Measurements from ENCODE around the gene TSPAN4. TPM values are rescaled to one million over a fixed set of nuclear protein-coding genes. Genes with fewer than 3 reads are reported as not detected.

Gene TSPAN4
- total RNA-seq, 2 experiments from 2014 or later: 4.4 to 4.5 TPM

DNA sequence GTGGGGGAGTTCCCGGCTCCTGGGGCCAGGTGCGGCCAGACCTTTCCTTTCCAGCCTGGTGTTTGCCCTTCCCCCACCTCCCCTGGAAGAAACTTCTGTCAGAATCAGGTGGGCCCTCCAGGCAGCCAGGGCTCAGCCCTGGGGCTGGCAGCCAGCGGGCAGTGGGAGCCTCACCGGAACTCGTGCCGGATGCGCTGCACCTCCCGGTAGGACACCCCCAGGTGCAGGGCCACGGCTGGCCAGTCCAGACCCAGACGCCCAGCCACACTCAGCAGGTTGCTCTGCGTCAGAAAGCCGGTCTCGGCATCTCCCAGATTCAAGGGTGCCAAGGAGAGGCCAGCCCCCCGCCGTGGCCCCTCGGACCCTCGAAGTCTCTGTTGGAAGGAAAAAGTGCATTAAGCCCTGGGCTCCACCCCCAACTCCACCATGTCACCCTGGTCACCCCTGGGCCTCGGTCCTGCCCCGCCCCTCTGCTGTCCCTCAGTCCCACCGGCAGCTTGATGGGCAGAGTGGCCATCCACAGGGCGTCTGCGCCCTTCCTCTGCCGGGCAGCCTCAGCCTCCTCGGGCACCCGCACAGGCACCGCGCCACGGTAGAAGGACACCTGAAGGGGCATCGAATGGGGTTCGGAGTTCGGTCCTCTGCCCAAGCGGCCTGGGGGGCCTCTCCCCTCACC is 42.9 kb upstream of the TSPAN4 start:
- H3K27ac Mint-ChIP-seq: no peak overlapping the region
- no peaks in the 10 kb centered on the region for H3K27me3 Mint-ChIP-seq
- peaks cover 40% of the 10 kb centered on the region for H3K4me1 Mint-ChIP-seq
- no peak overlapping the region for H3K4me3 Mint-ChIP-seq
- ChIA-PET POLR2A (no interaction called here), CTCF (no interaction called here)
- H3K36me3 Mint-ChIP-seq (ENCODE audit: low read depth): peaks cover 21% of the 10 kb centered on the region
- DNase-seq: no peak
- no peaks in the 10 kb centered on the region for H3K9me3 Mint-ChIP-seq

DNA sequence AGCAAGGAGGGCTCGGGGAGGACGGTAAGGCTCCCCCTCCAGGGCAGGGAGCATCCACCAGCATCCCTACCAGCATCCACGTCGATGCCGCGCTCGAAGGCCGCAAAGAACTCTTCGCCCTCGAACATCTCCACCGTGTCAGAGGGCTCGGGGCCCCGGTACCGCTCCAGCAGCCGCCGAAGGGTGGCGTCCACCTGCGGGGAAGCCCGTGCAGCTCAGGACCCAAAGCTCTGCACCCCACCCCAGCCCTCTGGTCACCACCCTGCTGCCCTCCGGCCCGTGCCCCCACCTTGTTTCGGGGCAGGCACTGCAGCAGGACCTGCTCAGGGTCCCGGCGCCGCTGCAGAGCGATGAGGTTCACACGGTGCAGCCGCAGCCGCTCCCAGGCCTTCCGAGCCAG is 42.2 kb upstream of the TSPAN4 start:
- CTCF ChIA-PET: no interaction called here
- Mint-ChIP-seq H3K4me3 (no peak overlapping the region), H3K27me3 (no peaks in the 10 kb centered on the region), H3K27ac (no peak overlapping the region), H3K4me1 (peaks cover 36% of the 10 kb centered on the region), H3K36me3 (ENCODE audit: low read depth) (peaks cover 21% of the 10 kb centered on the region), H3K9me3 (no peaks in the 10 kb centered on the region)
- POLR2A ChIA-PET: no interaction called here
- no peak for DNase-seq

DNA sequence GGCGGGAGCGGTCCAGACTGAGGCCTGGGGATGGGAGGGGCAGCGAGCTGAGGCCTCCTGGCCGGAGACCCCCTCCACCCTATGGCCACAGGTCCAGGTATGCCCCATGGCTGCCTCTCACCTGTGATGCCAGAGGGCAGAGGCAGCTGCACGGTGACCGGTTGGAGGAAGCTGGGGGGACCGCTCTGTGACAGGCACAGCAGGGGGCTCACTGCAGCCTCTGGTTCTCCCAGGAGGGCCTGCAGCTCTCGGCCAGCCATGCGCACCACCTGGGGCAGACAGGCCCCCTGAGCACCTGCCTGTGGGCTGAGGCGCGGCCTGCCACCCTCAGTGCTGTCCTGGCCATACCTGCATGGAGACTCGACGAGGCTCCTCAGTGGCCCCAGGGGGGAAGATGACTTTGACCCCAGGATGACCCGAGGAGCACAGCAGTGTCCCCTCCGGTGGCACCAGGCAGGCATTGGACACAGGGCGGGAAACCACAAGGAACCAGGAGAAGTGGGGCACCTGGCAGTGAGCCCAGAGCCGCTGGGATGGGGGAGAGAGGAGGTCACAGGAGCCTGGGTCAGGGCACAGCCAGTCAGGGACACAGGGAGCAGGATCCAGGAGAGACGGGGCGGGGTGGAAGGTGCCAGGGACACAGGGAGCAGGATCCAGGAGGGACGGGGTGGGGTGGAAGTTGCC is 41.4 kb upstream of the TSPAN4 start:
- no peaks in the 10 kb centered on the region for H3K27me3 Mint-ChIP-seq
- peaks cover 18% of the 10 kb centered on the region for H3K36me3 Mint-ChIP-seq (ENCODE audit: low read depth)
- no peak overlapping the region for H3K4me3 Mint-ChIP-seq
- H3K4me1 Mint-ChIP-seq: peaks cover 37% of the 10 kb centered on the region
- no peak for DNase-seq
- no peaks in the 10 kb centered on the region for H3K9me3 Mint-ChIP-seq
- H3K27ac Mint-ChIP-seq: no peak overlapping the region
- CTCF ChIA-PET: no interaction called here
- POLR2A ChIA-PET: interaction anchor here (1.3 kb wide), 1 partner anchor 19 kb away, joined by 3 read pairs; no protein-coding TSS in a partner anchor

DNA sequence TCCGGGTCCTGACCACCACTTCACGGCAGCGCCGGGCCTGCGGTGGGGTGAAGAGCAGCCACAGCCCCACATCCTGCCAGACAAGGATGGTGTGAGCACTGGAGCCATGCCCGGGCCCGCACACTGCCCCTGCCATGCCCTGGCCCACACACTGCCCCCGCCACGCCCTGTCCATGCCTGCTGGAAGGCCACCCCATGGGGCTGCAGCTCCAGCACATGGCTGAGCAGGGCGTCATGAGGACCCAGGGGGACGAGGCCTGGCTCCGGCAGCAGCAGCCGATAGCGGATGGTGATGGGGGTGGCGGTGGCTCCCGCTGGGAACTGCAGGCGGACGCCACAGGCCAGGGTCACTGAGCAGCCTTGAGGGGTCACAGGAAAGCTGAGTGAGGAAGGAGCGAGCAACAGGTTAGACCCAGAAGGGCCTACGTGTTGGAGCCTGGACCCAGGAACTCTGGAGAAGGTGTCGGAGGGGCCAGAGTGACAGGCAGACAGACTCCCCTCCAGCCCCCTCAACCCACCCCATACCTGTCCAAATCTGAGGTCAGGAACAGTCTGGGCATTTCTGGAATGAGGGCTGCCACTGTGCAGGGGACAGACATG is 40.5 kb upstream of the TSPAN4 start:
- ChIA-PET CTCF (no interaction called here), POLR2A (interaction anchor here (1.3 kb wide), 1 partner anchor 18 kb away, joined by 3 read pairs; no protein-coding TSS in a partner anchor)
- Mint-ChIP-seq H3K27ac (no peak overlapping the region), H3K36me3 (ENCODE audit: low read depth) (peaks cover 18% of the 10 kb centered on the region), H3K9me3 (no peaks in the 10 kb centered on the region), H3K4me1 (peaks cover 32% of the 10 kb centered on the region), H3K27me3 (no peaks in the 10 kb centered on the region), H3K4me3 (no peak overlapping the region)
- no peak for DNase-seq

DNA sequence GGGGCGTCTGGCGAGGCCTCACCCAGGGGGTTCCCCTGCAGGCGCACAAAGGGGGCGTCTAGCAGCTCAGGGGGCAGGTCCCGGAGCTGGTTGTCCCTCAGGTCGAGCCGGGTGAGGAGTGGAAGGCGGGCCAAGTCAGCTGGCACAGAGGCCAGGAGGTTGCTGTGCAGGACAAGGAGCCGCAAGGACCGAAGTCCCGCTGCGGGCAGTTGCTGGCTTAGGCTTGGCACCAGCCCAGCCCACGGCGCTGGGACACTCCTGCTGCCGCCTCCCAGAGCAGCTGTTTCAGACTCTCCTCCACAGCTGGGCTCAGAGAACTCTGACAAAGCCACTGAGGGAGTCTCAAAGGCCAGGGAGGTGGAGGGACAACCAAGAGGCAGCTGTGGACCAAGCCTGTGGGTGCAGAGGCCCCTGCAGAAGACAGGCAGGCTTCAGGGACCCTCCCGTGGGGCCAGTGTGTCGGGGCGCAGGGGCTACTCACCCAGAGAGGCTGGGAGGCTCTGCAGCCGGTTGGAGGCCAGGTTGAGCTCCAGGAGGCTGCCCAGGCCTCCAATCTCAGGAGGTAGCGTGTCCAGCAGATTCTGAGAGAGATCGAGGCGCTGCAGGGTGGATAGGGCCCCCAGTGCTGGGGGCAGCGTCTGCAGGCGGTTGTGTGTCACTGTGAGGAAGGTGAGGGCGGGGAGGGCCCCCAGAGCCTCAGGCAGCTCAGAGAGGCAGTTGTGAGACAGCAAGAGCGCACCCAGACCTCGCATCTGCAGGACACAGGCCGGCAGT is 39.8 kb upstream of the TSPAN4 start:
- Mint-ChIP-seq H3K4me1 (peaks cover 32% of the 10 kb centered on the region), H3K27ac (no peak overlapping the region), H3K9me3 (no peaks in the 10 kb centered on the region), H3K27me3 (no peaks in the 10 kb centered on the region), H3K4me3 (peak overlapping the region; percentile 82), H3K36me3 (ENCODE audit: low read depth) (peaks cover 18% of the 10 kb centered on the region)
- DNase-seq: no peak
- ChIA-PET CTCF (no interaction called here), POLR2A (interaction anchor here (2.3 kb wide), 1 partner anchor 25 kb away, joined by 12 read pairs; the partner anchor contains the start of gene GATD1)

DNA sequence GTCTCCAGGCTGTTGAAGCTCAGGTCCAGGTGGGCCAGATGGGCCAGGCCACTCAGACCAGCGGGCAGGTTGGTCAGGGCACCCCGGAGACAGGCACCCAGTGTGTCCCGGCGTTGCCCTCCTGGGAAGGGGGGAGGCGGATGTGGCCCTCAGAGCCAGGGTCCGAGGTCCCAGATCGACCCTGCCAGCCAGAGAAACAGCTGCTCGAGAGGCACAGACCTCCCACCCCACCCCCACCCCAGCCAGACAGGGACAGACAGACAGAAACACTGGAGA is 39.2 kb upstream of the TSPAN4 start:
- no peaks in the 10 kb centered on the region for H3K9me3 Mint-ChIP-seq
- CTCF ChIA-PET: no interaction called here
- H3K36me3 Mint-ChIP-seq (ENCODE audit: low read depth): peaks cover 18% of the 10 kb centered on the region
- no peaks in the 10 kb centered on the region for H3K27me3 Mint-ChIP-seq
- POLR2A ChIA-PET: interaction anchor here (1.1 to 4.1 kb wide), 4 partner anchors 7 to 40 kb away, joined by 3 to 21 read pairs (median 16); partner anchors contain the start of genes GATD1, PNPLA2 and TSPAN4
- no peak overlapping the region for H3K27ac Mint-ChIP-seq
- peak overlapping the region; percentile 82 for H3K4me3 Mint-ChIP-seq
- DNase-seq: no peak
- peaks cover 37% of the 10 kb centered on the region for H3K4me1 Mint-ChIP-seq

DNA sequence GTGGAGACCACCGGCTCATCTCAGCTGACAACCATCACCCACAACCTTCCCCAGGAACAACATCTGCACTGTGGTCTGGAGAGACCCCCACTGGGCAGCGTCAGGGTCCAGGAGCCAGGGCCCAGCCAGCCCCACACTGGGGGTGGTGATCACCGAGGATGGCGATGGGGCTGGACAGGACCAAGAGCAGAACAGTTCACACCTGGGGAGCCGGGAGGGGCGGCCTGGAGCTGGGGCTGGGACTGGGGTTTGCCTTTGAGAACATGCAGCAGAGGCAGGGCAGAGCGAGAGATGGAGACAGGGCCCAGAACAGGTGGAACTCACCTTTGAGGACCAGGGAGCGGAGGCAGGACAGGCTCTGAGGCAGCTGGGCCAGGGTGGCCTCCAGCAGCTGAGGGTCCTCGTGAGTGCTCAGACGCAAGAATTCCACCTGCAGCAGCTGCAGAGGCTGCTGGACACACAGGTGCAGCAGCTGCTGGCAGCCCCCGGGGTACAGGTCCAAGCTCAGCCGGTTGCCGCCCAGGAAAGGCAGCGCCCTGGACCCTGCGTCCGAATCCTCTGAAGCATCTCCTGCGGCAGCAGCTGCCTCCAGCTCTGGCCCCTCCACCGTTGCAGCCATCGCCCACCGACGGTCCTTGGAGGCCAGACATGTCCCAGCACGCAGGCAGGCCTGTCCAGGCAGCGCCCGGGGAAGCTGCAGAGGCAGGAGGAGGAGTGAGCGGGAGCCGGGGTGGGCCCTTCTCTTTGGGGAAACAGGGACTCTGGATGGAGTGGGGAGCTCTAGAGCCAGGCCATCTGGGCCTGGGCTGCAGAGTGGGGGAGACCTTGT is 38.7 kb upstream of the TSPAN4 start:
- POLR2A ChIA-PET: interaction anchor here (1.1 to 4.1 kb wide), 5 partner anchors 8 to 39 kb away, joined by 3 to 21 read pairs (median 12); partner anchors contain the start of genes GATD1, PNPLA2 and TSPAN4
- CTCF ChIA-PET: no interaction called here
- Mint-ChIP-seq H3K9me3 (no peaks in the 10 kb centered on the region), H3K36me3 (ENCODE audit: low read depth) (peaks cover 18% of the 10 kb centered on the region), H3K27ac (peak overlapping the region; percentile 78), H3K4me3 (peak overlapping the region; percentile 82), H3K27me3 (no peaks in the 10 kb centered on the region), H3K4me1 (peaks cover 40% of the 10 kb centered on the region)
- DNase-seq: no peak

DNA sequence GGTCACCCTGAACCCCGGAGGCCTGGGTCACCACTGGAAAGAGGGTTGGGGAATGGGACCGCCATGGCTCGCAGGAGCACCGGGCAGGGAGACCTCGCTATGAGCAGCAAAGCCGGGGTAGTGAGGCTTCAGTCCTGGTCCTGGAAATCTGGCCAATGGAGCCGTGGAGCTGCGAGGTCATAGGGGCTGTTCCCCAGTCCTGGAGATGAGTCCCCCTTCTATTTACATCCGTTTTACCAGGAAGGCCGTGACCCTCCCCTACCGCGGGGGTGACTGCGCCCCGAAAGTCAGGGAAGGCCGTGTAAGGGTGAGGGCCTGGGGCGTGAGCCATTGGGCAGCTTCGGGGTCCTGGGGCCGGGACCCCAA is 38.1 kb upstream of the TSPAN4 start:
- Mint-ChIP-seq H3K4me3 (peak overlapping the region; percentile 82), H3K27me3 (no peaks in the 10 kb centered on the region), H3K4me1 (peaks cover 41% of the 10 kb centered on the region), H3K9me3 (no peaks in the 10 kb centered on the region), H3K36me3 (ENCODE audit: low read depth) (peaks cover 18% of the 10 kb centered on the region), H3K27ac (peak overlapping the region; percentile 78)
- ChIA-PET CTCF (no interaction called here), POLR2A (interaction anchor here (1.1 to 4.1 kb wide), 5 partner anchors 8 to 38 kb away, joined by 3 to 21 read pairs (median 12); partner anchors contain the start of genes GATD1, PNPLA2 and TSPAN4)
- no peak for DNase-seq

DNA sequence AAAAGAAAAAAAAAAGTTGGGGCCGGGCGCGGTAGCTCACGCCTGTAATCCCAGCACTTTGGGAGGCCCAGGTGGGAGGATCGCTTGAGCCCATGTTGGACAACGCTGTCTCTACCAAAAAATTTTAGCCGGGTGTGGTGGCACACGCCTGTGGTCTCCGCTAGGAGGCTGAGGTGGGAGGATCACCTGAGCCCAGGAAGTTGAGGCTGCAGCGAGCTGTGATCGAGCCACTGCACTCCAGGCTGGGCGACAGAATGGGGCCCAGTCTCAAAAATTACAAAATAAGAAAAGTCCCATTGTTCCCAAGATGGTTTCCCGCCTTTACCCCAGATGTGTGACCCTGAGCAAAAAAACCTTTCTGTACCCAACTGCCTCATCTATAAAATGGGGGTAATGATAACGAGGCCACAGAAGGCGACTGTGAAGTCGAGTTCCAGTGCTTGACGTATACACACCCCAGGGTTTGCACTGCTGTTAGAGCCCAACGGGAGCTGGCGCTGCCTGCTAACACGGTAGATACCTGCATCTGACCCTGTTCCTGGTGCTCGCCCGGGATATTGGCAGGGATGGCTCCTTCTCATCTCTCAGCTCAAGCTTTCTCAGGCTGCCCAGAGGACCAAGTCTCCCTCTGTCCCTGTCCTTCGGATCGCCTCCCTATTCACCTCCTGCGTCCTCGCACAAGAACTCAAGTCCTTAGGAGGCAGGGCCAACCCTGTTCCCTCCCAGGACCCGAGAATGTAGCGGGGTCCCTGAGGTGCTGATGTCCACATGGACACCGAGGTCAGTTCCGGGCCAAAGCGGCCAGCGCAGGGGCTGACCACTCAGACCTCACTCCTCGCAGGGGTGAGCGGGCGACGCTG is 34.0 kb upstream of the TSPAN4 start:
- Mint-ChIP-seq H3K4me3 (peak overlapping the region; percentile 92), H3K27me3 (no peaks in the 10 kb centered on the region), H3K36me3 (ENCODE audit: low read depth) (peaks cover 30% of the 10 kb centered on the region), H3K27ac (peak overlapping the region; percentile 98), H3K9me3 (no peaks in the 10 kb centered on the region), H3K4me1 (peaks cover 54% of the 10 kb centered on the region)
- DNase-seq: peak; percentile 75
- CTCF ChIA-PET: interaction anchor here (0.7 to 2.1 kb wide), 6 partner anchors 10 to 83 kb away, joined by 3 to 8 read pairs (median 3); partner anchors contain the start of genes CEND1 and PNPLA2
- POLR2A ChIA-PET: interaction anchor here (0.8 to 2.3 kb wide), 20 partner anchors 10 to 302 kb away, joined by 3 to 62 read pairs (median 4); partner anchors contain the start of genes CD151, CEND1, CRACR2B and GATD1

DNA sequence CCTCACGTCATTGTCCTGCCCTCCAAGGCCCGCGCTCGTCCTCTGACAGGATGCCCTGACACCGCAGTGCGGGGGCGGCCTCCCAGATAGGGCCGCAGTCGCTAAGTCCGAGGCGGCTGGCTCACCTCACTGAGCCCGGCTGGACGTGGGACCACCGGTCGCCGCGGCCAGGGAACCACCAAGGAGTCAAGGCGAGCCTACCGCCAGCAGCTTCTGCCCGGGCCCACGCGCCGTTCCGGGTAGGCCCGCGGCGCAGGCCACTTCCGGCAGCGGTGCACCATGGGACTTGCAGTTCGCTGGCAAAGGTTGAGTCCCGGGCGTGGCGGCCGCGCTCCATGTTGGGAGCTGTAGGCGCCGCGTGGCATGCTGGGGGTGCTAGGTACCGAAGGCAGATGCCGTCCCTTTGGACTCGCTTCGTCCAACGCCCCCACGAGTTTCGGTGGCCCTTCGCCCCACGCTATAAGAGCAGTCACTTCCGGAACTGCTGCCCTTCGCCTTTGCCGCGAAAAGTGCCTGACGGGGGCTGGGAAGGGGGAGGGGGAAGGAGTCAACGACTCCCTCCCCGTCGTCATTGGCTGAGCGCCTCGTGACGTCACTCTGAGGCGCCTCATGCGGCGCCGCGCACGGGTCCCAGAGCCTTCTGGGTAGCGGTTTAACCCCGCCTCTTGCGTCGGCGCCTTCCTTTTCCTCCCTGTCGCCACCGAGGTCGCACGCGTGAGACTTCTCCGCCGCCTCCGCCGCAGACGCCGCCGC is 33.2 kb upstream of the TSPAN4 start, which contains the start of gene RPLP2:
RPLP2 (plus strand) TSS at position 681 of the 753 bp plus-strand sequence. CDS start 268 bp downstream, outside the sequence.
- ChIA-PET POLR2A (interaction anchor here (0.6 to 2.3 kb wide), 21 partner anchors 10 to 572 kb away, joined by 3 to 62 read pairs (median 4); partner anchors contain the start of genes CD151, CEND1, CRACR2B and DEAF1), CTCF (interaction anchor here (0.9 to 2.1 kb wide), 5 partner anchors 10 to 83 kb away, joined by 3 to 8 read pairs (median 3); partner anchors contain the start of gene PNPLA2)
- peaks cover 30% of the 10 kb centered on the region for H3K36me3 Mint-ChIP-seq (ENCODE audit: low read depth)

More for the DNA sequence above, 33.2 kb upstream of the TSPAN4 start, which contains the start of gene RPLP2:
- Mint-ChIP-seq H3K27ac (peak within 1 kb of the TSS; percentile 98), H3K4me1 (peaks cover 46% of the 10 kb centered on the region), H3K4me3 (peak within 1 kb of the TSS; percentile 92), H3K9me3 (no peaks in the 10 kb centered on the region), H3K27me3 (no peaks in the 10 kb centered on the region)
- peak; percentile 98 for DNase-seq

All from activated CD4-positive, alpha-beta memory T cell treated with anti-CD3 and anti-CD28 coated beads, Interleukin-2, amount 10 ng/mL, durations not matched to agents 7 days and 5 days (primary cell).